ENCODE results near the gene WDR88. TPM values are rescaled to one million over a fixed set of nuclear protein-coding genes. Genes with fewer than 3 reads are reported as not detected.

The WDR88 gene, protein sequence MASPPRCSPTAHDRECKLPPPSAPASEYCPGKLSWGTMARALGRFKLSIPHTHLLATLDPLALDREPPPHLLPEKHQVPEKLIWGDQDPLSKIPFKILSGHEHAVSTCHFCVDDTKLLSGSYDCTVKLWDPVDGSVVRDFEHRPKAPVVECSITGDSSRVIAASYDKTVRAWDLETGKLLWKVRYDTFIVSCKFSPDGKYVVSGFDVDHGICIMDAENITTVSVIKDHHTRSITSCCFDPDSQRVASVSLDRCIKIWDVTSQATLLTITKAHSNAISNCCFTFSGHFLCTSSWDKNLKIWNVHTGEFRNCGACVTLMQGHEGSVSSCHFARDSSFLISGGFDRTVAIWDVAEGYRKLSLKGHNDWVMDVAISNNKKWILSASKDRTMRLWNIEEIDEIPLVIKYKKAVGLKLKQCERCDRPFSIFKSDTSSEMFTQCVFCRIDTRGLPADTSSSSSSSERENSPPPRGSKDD
- total RNA-seq, result not detected

DNA sequence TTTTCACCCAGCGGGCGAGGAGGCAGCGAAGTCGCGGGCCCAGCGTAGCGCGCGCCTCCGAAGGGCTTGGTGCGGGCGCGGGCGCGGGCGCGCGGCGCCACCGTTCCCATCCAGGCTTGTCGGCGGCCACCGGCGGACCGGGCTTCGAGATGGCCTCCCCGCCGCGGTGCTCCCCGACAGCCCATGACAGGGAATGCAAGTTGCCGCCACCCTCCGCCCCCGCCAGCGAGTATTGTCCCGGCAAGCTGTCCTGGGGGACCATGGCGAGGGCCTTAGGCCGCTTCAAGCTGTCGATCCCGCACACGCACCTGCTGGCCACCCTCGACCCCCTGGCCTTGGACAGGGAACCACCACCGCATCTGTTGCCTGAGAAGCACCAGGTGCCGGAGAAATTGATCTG, at the start of gene WDR88:
TSS of gene WDR88 (plus strand) at position 94 of the 400 bp plus-strand sequence. CDS start at position 150, 56 bp downstream.
- H3K27me3 Mint-ChIP-seq (ENCODE audit: low read depth), result no peaks in the 10 kb centered on the region
- CTCF ChIA-PET, result no interaction called here
- H3K27ac Mint-ChIP-seq, result no peak within 1 kb of the TSS
- no peaks in the 10 kb centered on the region for H3K9me3 Mint-ChIP-seq
- peaks cover 15% of the 10 kb centered on the region for H3K36me3 Mint-ChIP-seq (ENCODE audit: low read depth)
- H3K4me3 Mint-ChIP-seq, result no peak within 1 kb of the TSS
- H3K4me1 Mint-ChIP-seq (ENCODE audit: low read depth), result peaks cover 7% of the 10 kb centered on the region
- DNase-seq, result no peak
- intact Hi-C loops (cut with micrococcal nuclease), result no loop called here

DNA sequence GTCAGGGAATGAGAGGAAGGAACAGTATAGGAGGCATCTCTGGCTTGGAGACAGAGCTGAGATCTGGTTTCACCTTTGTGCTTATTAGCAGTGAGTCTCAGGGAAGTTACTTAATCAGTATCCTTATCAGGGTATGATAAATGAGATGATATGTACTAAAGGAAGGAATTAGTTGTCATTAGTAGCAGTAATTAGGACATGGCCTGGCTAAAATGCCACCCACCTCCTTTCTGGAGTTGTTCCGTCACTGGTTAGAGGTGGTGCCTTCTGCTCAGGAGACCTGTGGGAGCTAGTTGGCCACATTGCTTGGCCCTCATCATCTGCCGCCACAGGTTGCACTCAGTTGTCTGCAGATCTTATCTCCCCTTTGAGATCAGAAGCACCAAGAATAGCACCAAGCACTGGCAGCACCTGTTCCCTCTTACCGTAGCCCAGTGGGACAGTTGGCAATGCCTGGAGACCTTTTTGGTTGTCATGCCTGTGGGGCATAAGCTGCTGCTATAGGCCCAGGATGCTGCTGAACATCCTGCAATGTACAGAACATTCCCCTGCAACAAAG, 46.3 kb upstream of the WDR88 start:
- intact Hi-C loops (cut with micrococcal nuclease), result loop anchor here (10.0 kb wide), 2 partner anchors 501 to 1731 kb away; partner anchors contain the start of gene PDCD5
- no peaks in the 10 kb centered on the region for H3K9me3 Mint-ChIP-seq
- H3K4me1 Mint-ChIP-seq (ENCODE audit: low read depth), result peaks cover 25% of the 10 kb centered on the region
- CTCF ChIA-PET, result interaction anchor here (1.1 to 1.3 kb wide), 2 partner anchors 100 to 109 kb away, joined by 3 read pairs; no protein-coding TSS in a partner anchor
- no peaks in the 10 kb centered on the region for H3K27me3 Mint-ChIP-seq (ENCODE audit: low read depth)
- H3K27ac Mint-ChIP-seq, result no peak overlapping the region
- H3K4me3 Mint-ChIP-seq, result no peak overlapping the region
- peaks cover 10% of the 10 kb centered on the region for H3K36me3 Mint-ChIP-seq (ENCODE audit: low read depth)
- DNase-seq, result no peak

DNA sequence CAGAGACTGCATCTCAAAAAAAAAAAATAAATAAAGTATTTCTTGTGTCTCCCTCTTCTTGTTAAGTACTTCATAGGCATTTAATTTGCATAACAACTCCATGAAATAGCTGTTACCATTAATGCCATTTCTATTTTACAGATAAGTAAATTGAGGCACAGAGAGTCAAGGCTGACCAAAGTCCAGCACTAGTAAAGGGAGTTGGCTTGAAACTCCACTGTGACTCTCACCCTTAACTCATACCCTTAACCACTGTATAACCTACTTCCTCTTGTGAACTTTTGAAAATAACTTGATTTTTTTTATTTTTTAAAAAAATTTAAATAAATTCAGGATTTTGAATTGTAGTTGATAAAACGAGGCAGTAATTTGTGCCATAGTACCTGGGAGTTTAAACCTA, 45.0 kb upstream of the WDR88 start:
- no peak overlapping the region for H3K4me3 Mint-ChIP-seq
- H3K27ac Mint-ChIP-seq, result no peak overlapping the region
- intact Hi-C loops (cut with micrococcal nuclease), result loop anchor here (10.0 kb wide), 2 partner anchors 502 to 1732 kb away; partner anchors contain the start of gene PDCD5
- H3K9me3 Mint-ChIP-seq, result no peaks in the 10 kb centered on the region
- H3K4me1 Mint-ChIP-seq (ENCODE audit: low read depth), result peaks cover 12% of the 10 kb centered on the region
- H3K36me3 Mint-ChIP-seq (ENCODE audit: low read depth), result peaks cover 14% of the 10 kb centered on the region
- CTCF ChIA-PET, result interaction anchor here (0.6 kb wide), 1 partner anchor 419 kb away, joined by 4 read pairs; no protein-coding TSS in a partner anchor
- no peak for DNase-seq
- H3K27me3 Mint-ChIP-seq (ENCODE audit: low read depth), result no peaks in the 10 kb centered on the region

DNA sequence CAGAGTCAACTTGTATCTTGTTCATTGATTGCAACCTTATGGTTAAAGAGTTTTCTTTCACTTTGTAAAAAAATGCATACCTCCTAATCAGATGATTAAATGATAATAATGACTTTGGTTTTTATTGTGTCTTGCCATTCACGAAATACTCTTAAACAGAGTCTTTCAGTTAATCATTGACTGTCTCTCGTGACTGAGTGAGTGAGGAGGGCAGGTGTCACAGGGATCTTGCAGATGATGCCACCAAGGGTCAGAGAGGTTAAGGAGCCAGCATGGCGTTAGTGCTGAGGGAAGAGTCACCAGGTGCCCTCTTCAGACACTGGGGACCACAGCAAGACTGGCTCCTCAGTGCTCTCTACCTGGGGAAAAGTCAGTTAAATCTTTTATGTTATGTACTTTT, 42.9 kb upstream of the WDR88 start:
- H3K27ac Mint-ChIP-seq, result no peak overlapping the region
- H3K4me3 Mint-ChIP-seq, result no peak overlapping the region
- peaks cover 5% of the 10 kb centered on the region for H3K4me1 Mint-ChIP-seq (ENCODE audit: low read depth)
- peaks cover 18% of the 10 kb centered on the region for H3K36me3 Mint-ChIP-seq (ENCODE audit: low read depth)
- intact Hi-C loops (cut with micrococcal nuclease), result loop anchor here (10.0 kb wide), 2 partner anchors 504 to 1734 kb away; partner anchors contain the start of gene PDCD5
- H3K9me3 Mint-ChIP-seq, result no peaks in the 10 kb centered on the region
- CTCF ChIA-PET, result no interaction called here
- DNase-seq, result no peak
- H3K27me3 Mint-ChIP-seq (ENCODE audit: low read depth), result no peaks in the 10 kb centered on the region

DNA sequence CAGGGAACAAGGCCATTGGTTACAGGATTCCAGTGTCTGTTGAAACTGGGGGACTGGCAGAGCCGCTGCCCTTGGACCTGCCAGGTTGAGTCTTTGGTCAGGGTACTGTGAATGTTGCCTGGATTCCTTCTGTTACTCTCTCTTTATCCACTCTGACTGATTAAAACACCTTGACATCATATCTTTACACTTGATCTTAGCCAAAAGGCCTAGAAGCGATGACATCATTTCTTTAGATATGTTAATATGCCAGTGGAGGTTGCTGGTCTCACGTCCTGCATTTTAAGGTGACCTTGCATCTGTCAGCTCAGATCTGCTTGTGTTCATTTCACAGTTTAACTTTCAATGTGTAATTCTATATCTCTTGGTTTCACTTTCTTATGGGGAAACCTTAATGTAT, 41.7 kb upstream of the WDR88 start:
- CTCF ChIA-PET, result no interaction called here
- Mint-ChIP-seq H3K27ac (no peak overlapping the region), H3K4me3 (no peak overlapping the region), H3K4me1 (ENCODE audit: low read depth) (no peaks in the 10 kb centered on the region), H3K9me3 (no peaks in the 10 kb centered on the region), H3K27me3 (ENCODE audit: low read depth) (no peaks in the 10 kb centered on the region), H3K36me3 (ENCODE audit: low read depth) (peaks cover 21% of the 10 kb centered on the region)
- intact Hi-C loops (cut with micrococcal nuclease), result no loop called here
- DNase-seq, result no peak

DNA sequence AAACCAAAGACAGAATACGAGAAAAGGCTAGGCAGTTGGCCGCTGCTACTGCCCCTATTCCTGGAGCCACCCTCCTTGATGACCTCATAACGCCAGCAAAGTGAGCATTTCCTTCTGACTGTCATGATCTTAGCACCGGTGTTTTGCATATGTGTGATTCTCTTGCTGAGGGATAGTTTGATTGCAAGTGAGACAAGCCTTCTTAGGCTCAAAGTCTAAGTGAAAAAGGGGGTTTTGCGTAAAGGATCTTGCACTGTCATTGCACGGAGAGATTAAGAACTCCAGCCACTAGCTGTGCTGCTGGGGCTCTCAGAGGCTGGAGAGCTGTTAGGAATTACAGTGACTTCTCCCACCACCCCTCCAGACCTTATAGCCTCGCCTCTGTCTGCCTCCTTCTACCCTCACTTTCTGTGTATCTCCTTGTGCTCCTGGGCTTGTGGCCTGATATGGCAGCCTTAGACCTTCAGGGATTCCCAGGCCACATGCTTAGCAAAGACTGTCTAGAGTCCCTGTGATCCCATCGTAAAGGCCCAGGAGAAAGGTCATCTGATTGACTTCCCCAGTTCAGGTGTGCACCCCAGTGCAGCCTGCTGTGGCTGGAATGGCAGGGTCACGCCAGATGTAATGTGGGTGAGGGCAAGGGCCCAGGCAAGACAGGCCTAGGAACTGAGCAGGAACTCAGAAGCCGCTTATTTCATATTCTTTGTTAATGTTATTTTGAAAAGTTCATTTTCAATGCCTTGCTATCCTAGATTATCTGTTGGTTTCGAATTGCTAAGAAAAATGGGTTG, 38.3 kb upstream of the WDR88 start:
- H3K36me3 Mint-ChIP-seq (ENCODE audit: low read depth), result peaks cover 33% of the 10 kb centered on the region
- CTCF ChIA-PET, result no interaction called here
- no peak for DNase-seq

DNA sequence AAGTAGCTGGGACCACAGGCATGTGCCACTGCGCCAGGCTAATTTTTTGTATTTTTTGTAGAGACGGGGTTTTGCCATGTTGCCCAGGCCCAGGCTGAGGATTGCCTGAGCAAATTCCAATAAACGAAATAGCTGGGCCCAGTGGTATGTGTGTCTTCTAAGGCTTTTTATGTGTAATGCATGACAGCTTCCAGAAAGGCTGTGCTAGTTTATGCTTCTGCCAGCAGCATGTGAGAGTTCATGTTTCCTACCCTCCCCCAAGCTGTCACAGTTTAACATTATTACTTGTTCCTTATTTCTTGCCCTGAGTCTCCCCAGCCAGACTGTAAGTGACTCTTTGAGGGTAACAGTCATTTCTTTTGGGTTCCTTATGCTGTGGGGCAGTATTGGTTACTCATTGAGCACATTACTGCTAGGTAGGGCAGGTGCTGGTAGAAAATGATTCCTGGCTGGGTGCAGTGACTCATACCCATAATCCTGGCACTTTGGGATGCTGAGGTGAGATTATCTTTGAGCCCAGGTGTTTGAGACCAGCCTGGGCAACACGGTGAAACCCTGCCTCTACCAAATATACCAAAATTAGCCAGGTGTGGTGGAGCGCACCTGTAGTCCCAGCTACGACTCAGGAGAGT, 37.4 kb upstream of the WDR88 start:
- H3K9me3 Mint-ChIP-seq, result no peaks in the 10 kb centered on the region
- no peak for DNase-seq
- CTCF ChIA-PET, result no interaction called here
- no peak overlapping the region for H3K27ac Mint-ChIP-seq
- no peak overlapping the region for H3K4me3 Mint-ChIP-seq
- H3K4me1 Mint-ChIP-seq (ENCODE audit: low read depth), result no peaks in the 10 kb centered on the region
- H3K36me3 Mint-ChIP-seq (ENCODE audit: low read depth), result peaks cover 30% of the 10 kb centered on the region
- no peaks in the 10 kb centered on the region for H3K27me3 Mint-ChIP-seq (ENCODE audit: low read depth)
- intact Hi-C loops (cut with micrococcal nuclease), result no loop called here

More for the DNA sequence above, 38.3 kb upstream of the WDR88 start:
- intact Hi-C loops (cut with micrococcal nuclease), result no loop called here
- Mint-ChIP-seq H3K9me3 (no peaks in the 10 kb centered on the region), H3K4me3 (no peak overlapping the region), H3K27me3 (ENCODE audit: low read depth) (no peaks in the 10 kb centered on the region), H3K4me1 (ENCODE audit: low read depth) (no peaks in the 10 kb centered on the region), H3K27ac (no peak overlapping the region)

DNA sequence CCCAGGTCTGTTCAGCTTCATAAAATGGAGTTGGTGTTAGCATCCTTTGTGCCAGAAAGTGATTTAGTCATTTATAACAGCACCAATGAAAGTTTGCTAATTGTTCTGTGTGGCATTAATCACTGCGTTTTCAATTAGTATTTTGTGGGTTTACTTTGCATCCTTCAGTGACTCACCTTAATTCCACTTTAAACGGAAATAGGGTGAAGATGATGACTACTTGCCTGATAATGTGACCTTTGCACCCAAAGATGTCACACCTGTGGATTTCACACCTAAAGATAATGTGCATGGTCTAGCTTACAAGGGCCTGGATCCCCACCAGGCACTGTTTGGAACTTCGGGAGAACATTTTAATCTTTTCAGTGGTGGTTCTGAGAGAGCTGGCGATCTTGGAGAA, 35.9 kb upstream of the WDR88 start:
- no peak overlapping the region for H3K27ac Mint-ChIP-seq
- CTCF ChIA-PET, result interaction anchor here (0.5 to 0.6 kb wide), 2 partner anchors 21 to 330 kb away, joined by 4 read pairs; no protein-coding TSS in a partner anchor
- H3K27me3 Mint-ChIP-seq (ENCODE audit: low read depth), result no peaks in the 10 kb centered on the region
- DNase-seq, result no peak
- peaks cover 23% of the 10 kb centered on the region for H3K36me3 Mint-ChIP-seq (ENCODE audit: low read depth)
- intact Hi-C loops (cut with micrococcal nuclease), result no loop called here
- H3K4me1 Mint-ChIP-seq (ENCODE audit: low read depth), result no peaks in the 10 kb centered on the region
- no peak overlapping the region for H3K4me3 Mint-ChIP-seq
- no peaks in the 10 kb centered on the region for H3K9me3 Mint-ChIP-seq

DNA sequence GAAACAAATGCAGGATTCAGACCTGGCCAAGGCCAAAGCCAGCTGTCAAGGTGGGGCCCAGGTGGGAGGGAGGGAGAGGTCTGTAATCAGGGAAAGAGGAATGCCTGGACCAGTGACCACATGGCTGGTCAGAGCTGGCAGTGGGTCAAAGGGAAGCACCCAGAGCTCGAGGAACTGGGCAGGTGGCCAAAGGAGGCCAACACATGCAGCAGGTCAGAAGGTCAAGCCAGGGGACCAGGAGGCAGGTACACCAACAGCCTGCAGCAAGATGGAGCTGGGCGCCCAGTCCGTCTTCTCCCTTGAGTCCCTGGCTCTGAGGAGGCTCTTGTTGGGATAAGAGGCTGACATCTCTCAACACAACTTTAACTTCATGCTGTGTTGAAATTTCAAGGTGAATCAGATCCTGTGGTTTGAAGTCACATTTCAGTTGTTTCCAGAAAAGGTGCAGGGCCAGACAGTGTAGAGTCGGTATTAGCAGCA, 33.8 kb upstream of the WDR88 start:
- intact Hi-C loops (cut with micrococcal nuclease), result no loop called here
- no peak overlapping the region for H3K4me3 Mint-ChIP-seq
- H3K9me3 Mint-ChIP-seq, result no peaks in the 10 kb centered on the region

DNA sequence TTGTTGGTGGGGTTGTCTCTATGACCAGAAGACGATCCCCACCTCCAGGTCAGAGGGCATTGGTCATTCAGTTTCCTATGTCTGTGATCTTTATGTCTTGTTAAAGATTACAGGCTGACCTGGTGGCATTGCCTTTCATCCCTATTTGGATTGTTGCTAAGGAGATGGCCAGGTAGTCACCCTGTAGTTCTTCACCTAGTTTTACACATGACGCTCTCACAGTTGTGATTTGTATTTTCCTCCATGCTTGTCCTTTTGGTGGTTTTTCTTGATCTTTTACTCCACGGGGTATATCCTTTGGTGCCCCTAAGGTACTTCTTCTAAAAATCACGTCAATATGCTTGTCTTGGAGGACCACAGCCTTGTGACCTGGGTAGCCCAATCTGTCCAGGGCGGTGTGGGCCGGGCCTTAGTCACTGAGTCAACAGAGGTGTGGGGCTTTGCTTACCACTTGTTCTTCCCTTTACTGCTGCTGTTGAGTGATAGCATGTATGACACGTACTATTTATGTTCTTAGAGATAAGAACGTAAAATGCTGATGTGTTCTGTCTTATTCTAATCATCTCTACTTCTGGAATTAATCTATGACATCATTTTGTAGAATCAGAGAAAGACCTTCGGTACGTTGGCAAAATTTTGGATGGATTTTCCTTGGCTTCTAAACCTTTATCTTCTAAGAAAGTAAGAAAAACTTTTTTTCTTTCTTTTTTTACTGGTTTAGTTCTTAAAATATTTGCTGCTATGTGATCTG, 30.8 kb upstream of the WDR88 start:
- DNase-seq, result no peak
- H3K4me3 Mint-ChIP-seq, result no peak overlapping the region
- H3K27ac Mint-ChIP-seq, result no peak overlapping the region
- no peaks in the 10 kb centered on the region for H3K9me3 Mint-ChIP-seq
- H3K4me1 Mint-ChIP-seq (ENCODE audit: low read depth), result no peaks in the 10 kb centered on the region
- CTCF ChIA-PET, result interaction anchor here (0.9 kb wide), 1 partner anchor 29 kb away, joined by 3 read pairs; no protein-coding TSS in a partner anchor
- no peaks in the 10 kb centered on the region for H3K27me3 Mint-ChIP-seq (ENCODE audit: low read depth)
- intact Hi-C loops (cut with micrococcal nuclease), result no loop called here
- H3K36me3 Mint-ChIP-seq (ENCODE audit: low read depth), result peaks cover 20% of the 10 kb centered on the region

More for the DNA sequence above, 33.8 kb upstream of the WDR88 start:
- H3K36me3 Mint-ChIP-seq (ENCODE audit: low read depth), result peaks cover 23% of the 10 kb centered on the region
- no peak overlapping the region for H3K27ac Mint-ChIP-seq
- no peaks in the 10 kb centered on the region for H3K27me3 Mint-ChIP-seq (ENCODE audit: low read depth)
- DNase-seq, result no peak
- CTCF ChIA-PET, result interaction anchor here (0.6 kb wide), 2 partner anchors 137 to 680 kb away, joined by 3 to 4 read pairs; no protein-coding TSS in a partner anchor
- no peaks in the 10 kb centered on the region for H3K4me1 Mint-ChIP-seq (ENCODE audit: low read depth)

DNA sequence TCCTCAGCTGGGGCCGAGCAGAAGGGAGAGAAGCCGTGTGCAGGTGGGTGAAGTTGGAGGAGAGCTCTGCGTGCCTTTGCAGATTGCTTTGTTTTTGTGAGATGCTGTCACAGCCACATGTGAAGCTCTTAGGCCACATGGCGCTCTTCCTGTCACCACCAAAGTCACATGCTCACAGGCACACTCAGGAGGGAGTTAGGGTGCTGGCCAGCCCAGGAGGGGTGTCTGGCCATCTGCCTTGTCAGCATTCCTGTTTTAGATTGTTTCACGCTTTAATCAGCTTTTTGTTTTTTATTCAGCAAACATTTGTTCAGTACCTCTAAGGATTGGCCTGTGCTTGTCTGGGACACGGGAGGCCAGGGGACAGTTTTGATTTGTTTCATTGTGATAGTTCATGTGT, 29.0 kb upstream of the WDR88 start:
- CTCF ChIA-PET, result interaction anchor here (0.6 to 1.0 kb wide), 3 partner anchors 13 to 726 kb away, joined by 3 read pairs; no protein-coding TSS in a partner anchor
- no peak for DNase-seq
- Mint-ChIP-seq H3K4me1 (ENCODE audit: low read depth) (no peaks in the 10 kb centered on the region), H3K36me3 (ENCODE audit: low read depth) (peaks cover 16% of the 10 kb centered on the region), H3K9me3 (no peaks in the 10 kb centered on the region), H3K27ac (no peak overlapping the region), H3K27me3 (ENCODE audit: low read depth) (no peaks in the 10 kb centered on the region), H3K4me3 (no peak overlapping the region)
- intact Hi-C loops (cut with micrococcal nuclease), result no loop called here

All from activated naive CD4-positive, alpha-beta T cell treated with anti-CD3 and anti-CD28 coated beads for 36 hours (primary cell).